CD4-positive, alpha-beta memory T cell (primary cell): ENCODE data around the gene TOR1B. TPM values are rescaled to one million over a fixed set of nuclear protein-coding genes. Genes with fewer than 3 reads are reported as not detected.

Experiments used
- CTCF ChIA-PET: fragments of 350-600 bp; sonication (Branson Sonifier 250); formaldehyde crosslinking; loops from one replicate; lab custom pipeline; 2021; ENCODE audit warnings: inconsistent platforms; ENCODE audit not compliant: partially characterized antibody; lab: Charles Lee
- POLR2A ChIA-PET: fragments of 350-600 bp; sonication (Branson Sonifier 250); formaldehyde crosslinking; loops from one replicate; lab custom pipeline; 2021; ENCODE audit not compliant: partially characterized antibody; lab: Charles Lee
- DNase-seq, 5 donors: peaks; one replicate each; pipeline versions ENCODE4 v3.0.0 to v3.0.0-alpha.2; 2020 to 2022; ENCODE audit warnings: mixed read lengths in 1 of 5
- H3K27ac ChIP-seq: one replicate; pipeline ENCODE4 v1.7.0; 2013; ENCODE audit warnings: low read depth, low read length
- H3K27me3 ChIP-seq: 2 replicates; pipeline ENCODE4 v1.7.0; 2013; ENCODE audit warnings: mild to moderate bottlenecking, low read length, moderate library complexity; ENCODE audit not compliant: insufficient read depth
- H3K36me3 ChIP-seq: 2 replicates; pipeline ENCODE4 v1.7.0; 2013; ENCODE audit warnings: mild to moderate bottlenecking, low read length, moderate library complexity; ENCODE audit not compliant: insufficient read depth
- H3K4me1 ChIP-seq: 2 replicates; pipeline ENCODE4 v1.7.0; 2013; ENCODE audit warnings: mild to moderate bottlenecking, low read length, moderate library complexity; ENCODE audit not compliant: insufficient read depth
- H3K4me3 ChIP-seq, 2 donors: one replicate each; pipeline ENCODE4 v1.7.0; 2013; ENCODE audit warnings: low read length in 2 of 2, mild to moderate bottlenecking in 1 of 2
- H3K9me3 ChIP-seq, 2 donors: one replicate each; pipeline ENCODE4 v1.7.0; 2013; ENCODE audit warnings: low read length in 2 of 2, control low read depth in 1 of 2; ENCODE audit not compliant: control insufficient read depth in 1 of 2
- H3K27ac Mint-ChIP-seq, 7 donors: one replicate each; pipeline ENCODE4 v1.8.0; 2020 to 2021; ENCODE audit warnings: mixed read lengths in 7 of 7, mild to moderate bottlenecking in 6 of 7, inconsistent platforms in 3 of 7, moderate library complexity in 3 of 7
- H3K27me3 Mint-ChIP-seq, 2 donors: one replicate each; pipeline ENCODE4 v1.8.0; 2020 to 2021; ENCODE audit warnings: mixed read lengths in 2 of 2
- H3K36me3 Mint-ChIP-seq, 2 donors: one replicate each; pipeline ENCODE4 v1.8.0; 2020 to 2021; ENCODE audit warnings: mixed read lengths in 2 of 2, inconsistent platforms in 1 of 2, mild to moderate bottlenecking in 1 of 2
- H3K4me1 Mint-ChIP-seq, 4 donors: one replicate each; pipeline ENCODE4 v1.8.0; 2020 to 2021; ENCODE audit warnings: mixed read lengths in 4 of 4, mild to moderate bottlenecking in 1 of 4
- H3K4me3 Mint-ChIP-seq, 8 donors: one replicate each; pipeline ENCODE4 v1.8.0; 2020 to 2021; ENCODE audit warnings: mixed read lengths in 8 of 8, mild to moderate bottlenecking in 7 of 8, moderate library complexity in 6 of 8, inconsistent platforms in 3 of 8
- H3K9me3 Mint-ChIP-seq, 8 donors: one replicate each; pipeline ENCODE4 v1.8.0; 2020 to 2021; ENCODE audit warnings: mixed read lengths in 8 of 8, mild to moderate bottlenecking in 5 of 8, inconsistent platforms in 3 of 8, moderate library complexity in 1 of 8
- intact Hi-C: fragments of 100-400 bp; cut with micrococcal nuclease; formaldehyde crosslinking; loops from one replicate; pipeline ENCODE4 v1.15.1; 2023
- polyA plus RNA-seq, 2 donors: library from polyadenylated mRNA; unstranded; fragments of 300-500 nt; fragmentation: Illumina TruSeq; gene quantifications; one replicate each; pipeline ENCODE4 v1.2.3, GENCODE V29; 2021
- total RNA-seq, 2 experiments: library from RNA; stranded (reverse); gene quantifications; one replicate each; pipeline ENCODE4 v1.2.3, GENCODE V29; 2021

The TOR1B gene
- total and polyA plus RNA-seq, 4 experiments from 2014 or later = 17.5 to 33.0 (median 27.0) TPM

DNA sequence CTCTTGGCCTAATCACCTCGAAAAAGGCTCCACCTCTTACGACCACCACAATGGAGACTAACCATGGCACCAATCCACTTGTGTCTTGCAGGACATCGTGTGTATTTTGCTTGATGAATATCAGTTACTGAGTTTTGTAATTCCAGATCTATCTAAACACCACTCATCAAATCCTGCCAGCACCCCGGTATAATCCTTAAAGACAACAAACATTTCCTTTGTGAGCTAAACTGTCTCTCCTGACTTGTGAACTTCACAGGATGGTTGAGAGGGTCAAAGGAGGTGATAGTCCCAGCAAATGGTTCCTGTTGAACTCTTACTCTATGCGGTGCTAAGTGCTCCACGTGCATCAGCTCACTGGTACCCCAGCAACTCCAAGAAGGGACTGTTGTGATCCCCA, 4.0 kb upstream of the TOR1B start:
- ChIA-PET POLR2A (no interaction called here), CTCF (interaction anchor here (1.5 kb wide), 1 partner anchor 26 kb away, joined by 3 read pairs; no protein-coding TSS in a partner anchor)
- H3K36me3 Mint-ChIP-seq = peaks cover 0 to 5% of the 10 kb centered on the region in 2 donors
- Histone ChIP-seq H3K27ac (no peak overlapping the region), H3K4me1 (peaks cover 5% of the 10 kb centered on the region), H3K4me3 (no peak overlapping the region), H3K9me3 (no peaks in the 10 kb centered on the region), H3K27me3 (no peaks in the 10 kb centered on the region), H3K36me3 (no peaks in the 10 kb centered on the region)
- H3K27ac Mint-ChIP-seq = no peak overlapping the region
- no peak overlapping the region for H3K4me3 Mint-ChIP-seq
- no peak for DNase-seq
- intact Hi-C loops = no loop called here
- peaks cover 2 to 4% (median 4%) of the 10 kb centered on the region in 4 donors for H3K4me1 Mint-ChIP-seq
- H3K9me3 Mint-ChIP-seq = no peaks in the 10 kb centered on the region
- no peaks in the 10 kb centered on the region for H3K27me3 Mint-ChIP-seq

DNA sequence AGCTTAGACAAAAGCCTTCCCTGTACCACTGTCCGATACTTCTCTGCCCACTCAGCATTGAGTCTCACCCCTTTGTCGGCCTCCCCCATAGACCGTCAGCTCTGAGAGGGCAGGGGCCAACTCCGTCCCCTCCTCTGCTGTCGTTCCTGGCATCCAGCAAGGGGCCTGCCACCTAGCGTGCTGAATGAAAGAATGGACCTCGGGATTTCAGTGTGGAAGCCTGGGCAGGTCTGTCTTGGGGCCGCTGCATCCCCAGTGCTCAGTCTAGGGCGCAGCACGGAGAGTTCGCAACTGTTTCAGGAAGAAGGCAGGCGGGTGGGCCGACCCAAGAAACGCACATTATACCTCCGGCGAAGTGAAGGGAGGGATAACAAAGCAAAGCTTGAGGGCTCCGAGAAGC, 1.5 kb upstream of the TOR1B start:
- intact Hi-C loops = no loop called here
- Mint-ChIP-seq H3K9me3 (no peaks in the 10 kb centered on the region), H3K4me3 (peak overlapping the region; percentile 46 to 69 (median 58)), H3K27ac (peak overlapping the region in 4 of 7 donors; percentile 42 to 84 (median 68)), H3K4me1 (peaks cover 14 to 24% (median 18%) of the 10 kb centered on the region in 4 donors), H3K27me3 (no peaks in the 10 kb centered on the region), H3K36me3 (peaks cover 10 to 18% of the 10 kb centered on the region in 2 donors)
- Histone ChIP-seq H3K27me3 (no peaks in the 10 kb centered on the region), H3K4me3 (no peak overlapping the region), H3K36me3 (peaks cover under 1% of the 10 kb centered on the region), H3K27ac (no peak overlapping the region), H3K9me3 (no peaks in the 10 kb centered on the region), H3K4me1 (peaks cover 25% of the 10 kb centered on the region)
- CTCF ChIA-PET = interaction anchor here (1.1 to 1.6 kb wide), 3 partner anchors 11 to 84 kb away, joined by 3 to 4 read pairs (median 3); no protein-coding TSS in a partner anchor
- POLR2A ChIA-PET = no interaction called here
- no peak for DNase-seq

- H3K9me3 ChIP-seq = no peaks in the 10 kb centered on the region
- POLR2A ChIA-PET = interaction anchor here (0.7 to 2.5 kb wide), 11 partner anchors 8 to 239 kb away, joined by 3 to 13 read pairs (median 5); partner anchors contain the start of genes C9orf78, FNBP1, NTMT1 and USP20
- intact Hi-C loops = loop anchor here (1.0 kb wide), 3 partner anchors 21 to 81 kb away; partner anchors contain the start of genes C9orf78, TOR1A and USP20
Measured at GRCh38 chr9:129803676-129804060, 684 bp downstream of the TOR1B start.

GRCh38 chr9:129806061-129806460, 3.1 kb downstream of the TOR1B start:
- intact Hi-C loops = no loop called here
- peaks cover 29% of the 10 kb centered on the region for H3K36me3 ChIP-seq
- Mint-ChIP-seq H3K4me3 (peak overlapping the region in 5 of 8 donors; percentile 24 to 57 (median 50)), H3K36me3 (peaks cover 28 to 50% of the 10 kb centered on the region in 2 donors), H3K4me1 (peaks cover 20 to 47% (median 26%) of the 10 kb centered on the region in 4 donors), H3K9me3 (peaks cover 0 to 1% (median 0%) of the 10 kb centered on the region in 8 donors), H3K27me3 (no peaks in the 10 kb centered on the region), H3K27ac (peak overlapping the region; percentile 15 to 85 (median 72))
- ChIA-PET CTCF (interaction anchor here (0.7 to 1.0 kb wide), 2 partner anchors 68 to 906 kb away, joined by 3 to 4 read pairs; no protein-coding TSS in a partner anchor), POLR2A (no interaction called here)
- H3K4me1 ChIP-seq = peaks cover 30% of the 10 kb centered on the region
- no peak for DNase-seq
- no peak overlapping the region for H3K4me3 ChIP-seq
- no peaks in the 10 kb centered on the region for H3K27me3 ChIP-seq
- H3K9me3 ChIP-seq = no peaks in the 10 kb centered on the region
- no peak overlapping the region for H3K27ac ChIP-seq

More at GRCh38 chr9:129803676-129804060, 684 bp downstream of the TOR1B start:
- H3K9me3 Mint-ChIP-seq = peaks cover 0 to 1% (median 0%) of the 10 kb centered on the region in 8 donors
- peaks cover 17 to 27% of the 10 kb centered on the region in 2 donors for H3K36me3 Mint-ChIP-seq
- H3K4me1 Mint-ChIP-seq = peaks cover 17 to 32% (median 23%) of the 10 kb centered on the region in 4 donors
- Histone ChIP-seq H3K4me3 (peak overlapping the region; percentile 77 to 78), H3K27me3 (no peaks in the 10 kb centered on the region), H3K4me1 (peaks cover 27% of the 10 kb centered on the region), H3K36me3 (peaks cover 16% of the 10 kb centered on the region), H3K27ac (peak overlapping the region; percentile 85)
- no peak for DNase-seq
- H3K27me3 Mint-ChIP-seq = no peaks in the 10 kb centered on the region
- peak overlapping the region; percentile 82 to 96 (median 93) for H3K4me3 Mint-ChIP-seq
- H3K27ac Mint-ChIP-seq = peak overlapping the region; percentile 61 to 96 (median 88)
- CTCF ChIA-PET = interaction anchor here (0.9 to 1.2 kb wide), 3 partner anchors 81 to 672 kb away, joined by 3 to 4 read pairs (median 3); no protein-coding TSS in a partner anchor

- H3K36me3 Mint-ChIP-seq = peaks cover 28 to 62% of the 10 kb centered on the region in 2 donors
- CTCF ChIA-PET = no interaction called here
- intact Hi-C loops = no loop called here
Measured at GRCh38 chr9:129809346-129809745, 6.4 kb downstream of the TOR1B start.

DNA sequence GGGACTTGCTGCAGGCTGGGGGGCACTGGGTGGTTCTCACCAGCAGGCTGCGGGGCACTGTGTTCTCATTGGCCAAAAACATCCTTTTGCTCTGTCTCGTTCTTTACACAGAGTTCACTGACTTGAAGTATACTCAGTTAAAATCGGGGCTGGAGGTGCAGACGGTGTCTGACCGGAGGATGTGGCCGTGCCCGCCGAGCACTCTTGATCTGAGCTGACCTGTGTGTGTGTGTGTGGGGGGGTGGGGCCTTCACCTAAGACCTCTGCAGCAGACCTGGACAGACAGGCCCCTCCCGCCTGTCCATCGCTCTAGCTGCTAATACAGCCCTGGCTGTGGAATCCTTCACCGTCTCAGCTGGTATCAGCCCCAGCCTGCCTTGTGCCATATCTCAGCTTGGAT, 7.1 kb downstream of the TOR1B start:
- ChIA-PET CTCF (no interaction called here), POLR2A (interaction anchor here (0.5 to 0.9 kb wide), 2 partner anchors 28 to 188 kb away, joined by 3 read pairs; no protein-coding TSS in a partner anchor)

More at GRCh38 chr9:129809346-129809745, 6.4 kb downstream of the TOR1B start:
- peaks cover 25% of the 10 kb centered on the region for H3K4me1 ChIP-seq
- no peaks in the 10 kb centered on the region for H3K27me3 ChIP-seq
- H3K9me3 ChIP-seq = no peaks in the 10 kb centered on the region
- no peak overlapping the region for H3K4me3 ChIP-seq
- H3K36me3 ChIP-seq = peaks cover 39% of the 10 kb centered on the region
- POLR2A ChIA-PET = interaction anchor here (0.9 kb wide), 1 partner anchor 189 kb away, joined by 3 read pairs; no protein-coding TSS in a partner anchor
- H3K4me3 Mint-ChIP-seq = no peak overlapping the region
- no peaks in the 10 kb centered on the region for H3K27me3 Mint-ChIP-seq
- no peak for DNase-seq
- no peak overlapping the region for H3K27ac ChIP-seq
- H3K9me3 Mint-ChIP-seq = peaks cover 0 to 1% (median 0%) of the 10 kb centered on the region in 8 donors
- H3K27ac Mint-ChIP-seq = peak overlapping the region in 3 of 7 donors; percentile 40 to 75 (median 57)
- peaks cover 19 to 44% (median 23%) of the 10 kb centered on the region in 4 donors for H3K4me1 Mint-ChIP-seq

DNA sequence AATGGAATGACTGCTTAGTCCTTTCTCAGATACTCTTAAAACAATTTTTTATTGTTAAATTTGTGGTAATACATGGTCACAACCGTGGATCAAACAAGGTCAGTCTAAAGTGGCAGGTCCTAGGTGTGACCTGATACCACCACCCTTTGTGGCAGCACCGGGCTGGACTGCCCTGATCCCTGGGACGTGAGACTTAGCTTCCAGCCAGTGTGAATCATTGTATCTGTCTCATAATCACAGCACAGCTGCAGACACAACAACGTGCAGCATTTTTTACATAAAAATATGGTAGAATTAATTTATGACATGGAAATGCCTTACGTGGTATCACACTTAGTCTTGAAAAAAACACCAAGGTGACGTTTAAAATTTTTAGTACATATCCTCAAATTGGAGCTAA, 7.8 kb downstream of the TOR1B start:
- Histone ChIP-seq H3K4me3 (no peak overlapping the region), H3K4me1 (peaks cover 16% of the 10 kb centered on the region), H3K36me3 (peaks cover 52% of the 10 kb centered on the region), H3K27me3 (no peaks in the 10 kb centered on the region), H3K9me3 (no peaks in the 10 kb centered on the region), H3K27ac (no peak overlapping the region)
- DNase-seq = no peak
- intact Hi-C loops = no loop called here
- POLR2A ChIA-PET = interaction anchor here (0.5 to 1.0 kb wide), 2 partner anchors 27 to 59 kb away, joined by 3 read pairs; no protein-coding TSS in a partner anchor
- Mint-ChIP-seq H3K27me3 (no peaks in the 10 kb centered on the region), H3K9me3 (peaks cover 0 to 1% (median 0%) of the 10 kb centered on the region in 8 donors), H3K27ac (peak overlapping the region in 1 of 7 donors; percentile 8), H3K36me3 (peaks cover 30 to 71% of the 10 kb centered on the region in 2 donors), H3K4me3 (no peak overlapping the region), H3K4me1 (peaks cover 17 to 37% (median 20%) of the 10 kb centered on the region in 4 donors)
- CTCF ChIA-PET = interaction anchor here (0.7 to 2.4 kb wide), 3 partner anchors 20 to 441 kb away, joined by 3 to 5 read pairs (median 3); no protein-coding TSS in a partner anchor

More for the DNA sequence above, 7.1 kb downstream of the TOR1B start:
- Histone ChIP-seq H3K4me3 (no peak overlapping the region), H3K4me1 (peaks cover 23% of the 10 kb centered on the region), H3K27ac (no peak overlapping the region), H3K27me3 (no peaks in the 10 kb centered on the region), H3K9me3 (no peaks in the 10 kb centered on the region), H3K36me3 (peaks cover 45% of the 10 kb centered on the region)
- Mint-ChIP-seq H3K36me3 (peaks cover 31 to 68% of the 10 kb centered on the region in 2 donors), H3K4me1 (peaks cover 18 to 42% (median 22%) of the 10 kb centered on the region in 4 donors), H3K27me3 (no peaks in the 10 kb centered on the region), H3K9me3 (peaks cover 0 to 1% (median 0%) of the 10 kb centered on the region in 8 donors), H3K4me3 (no peak overlapping the region), H3K27ac (peak overlapping the region in 2 of 7 donors; percentile 42 to 54)
- DNase-seq = no peak
- intact Hi-C loops = no loop called here
